Neural progenitor cell (in vitro differentiated cells): ENCODE measurements around the gene STON2. TPM values are rescaled to one million over a fixed set of nuclear protein-coding genes. Genes with fewer than 3 reads are reported as not detected.

Experiments used
- DNase-seq: peaks from one replicate; pipeline ENCODE4 v3.0.0-alpha.2; 2016; ENCODE audit warnings: low spot score
- H2AFZ ChIP-seq: fragments of 200-600 bp; sonication (generic); replicated peaks from 2 replicates; pipeline ENCODE4 v1.6.1; 2016; ENCODE audit warnings: antibody characterized with exemption
- H3F3A ChIP-seq: fragments of 200-600 bp; sonication (generic); 2 replicates; pipeline ENCODE4 v1.6.1; 2016; ENCODE audit warnings: antibody characterized with exemption, low read depth
- H3K27ac ChIP-seq: fragments of 200-600 bp; sonication (generic); 2 replicates; pipeline ENCODE4 v1.5.1; 2016; ENCODE audit warnings: mild to moderate bottlenecking
- H3K27me3 ChIP-seq: fragments of 200-600 bp; sonication (generic); 2 replicates; pipeline ENCODE4 v1.6.1; 2016; ENCODE audit warnings: mild to moderate bottlenecking, moderate library complexity
- H3K36me3 ChIP-seq: fragments of 200-600 bp; sonication (generic); 2 replicates; pipeline ENCODE4 v1.5.1; 2016
- H3K4me1 ChIP-seq: fragments of 200-600 bp; sonication (generic); 2 replicates; pipeline ENCODE4 v1.6.1; 2016; ENCODE audit warnings: mixed run types
- H3K4me2 ChIP-seq: fragments of 200-600 bp; sonication (generic); 2 replicates; pipeline ENCODE4 v1.6.1; 2016
- H3K4me3 ChIP-seq: fragments of 200-600 bp; sonication (generic); 2 replicates; pipeline ENCODE4 v1.5.1; 2016
- H3K79me2 ChIP-seq: fragments of 200-600 bp; sonication (generic); 2 replicates; pipeline ENCODE4 v1.6.1; 2016; ENCODE audit warnings: low read depth
- H3K9ac ChIP-seq: fragments of 200-600 bp; sonication (generic); 2 replicates; pipeline ENCODE4 v1.6.1; 2016
- H3K9me3 ChIP-seq: fragments of 200-600 bp; sonication (generic); 2 replicates; pipeline ENCODE4 v1.5.1; 2016; ENCODE audit warnings: low read depth
- H4K20me1 ChIP-seq: fragments of 200-600 bp; sonication (generic); 2 replicates; pipeline ENCODE4 v1.6.1; 2016; ENCODE audit warnings: low read depth
- H3K27ac Mint-ChIP-seq: 3 replicates; pipeline ENCODE4 v1.8.0; 2021; ENCODE audit warnings: mixed read lengths
- H3K27me3 Mint-ChIP-seq: 2 replicates; pipeline ENCODE4 v1.8.0; 2022; ENCODE audit warnings: low read depth, mild to moderate bottlenecking, inconsistent platforms, moderate library complexity, mixed read lengths; ENCODE audit not compliant: insufficient read depth
- H3K36me3 Mint-ChIP-seq: 3 replicates; pipeline ENCODE4 v1.8.0; 2021; ENCODE audit warnings: mixed read lengths
- H3K4me1 Mint-ChIP-seq: 3 replicates; pipeline ENCODE4 v1.8.0; 2021; ENCODE audit warnings: mixed read lengths
- H3K4me3 Mint-ChIP-seq: 3 replicates; pipeline ENCODE4 v1.8.0; 2021; ENCODE audit warnings: mild to moderate bottlenecking, moderate library complexity, mixed read lengths
- H3K9me3 Mint-ChIP-seq: 3 replicates; pipeline ENCODE4 v1.8.0; 2020; ENCODE audit warnings: mixed read lengths
- CTCF ChIP-seq: fragments of 200-600 bp; sonication (generic); IDR thresholded peaks from 2 replicates; pipeline ENCODE4 v1.5.1; 2017; ENCODE audit warnings: antibody characterized with exemption, mild to moderate bottlenecking
- EZH2 ChIP-seq: fragments of 200-600 bp; sonication (generic); IDR thresholded peaks from 2 replicates; pipeline ENCODE4 v1.6.1; 2017; ENCODE audit warnings: antibody characterized with exemption, mild to moderate bottlenecking, moderate library complexity
- EZH2phosphoT487 ChIP-seq: fragments of 200-600 bp; sonication (generic); IDR thresholded peaks from 2 replicates; pipeline ENCODE4 v1.6.1; 2017; ENCODE audit warnings: antibody characterized with exemption
- total RNA-seq: library from RNA; depleted of rRNA; stranded (reverse); fragments of >200 nt; gene quantifications from 2 replicates; pipeline ENCODE4 v1.2.3, GENCODE V29; 2015; ENCODE audit warnings: low replicate concordance

Gene STON2
- total RNA-seq, 1 donor from 2014 or later: 31.1 TPM

- peaks cover 1% of the 10 kb centered on the region for H3K9me3 Mint-ChIP-seq
- Histone ChIP-seq H3K79me2 (no peaks in the 10 kb centered on the region), H3F3A (peaks cover 4% of the 10 kb centered on the region), H3K27ac (no peak overlapping the region), H3K9me3 (no peaks in the 10 kb centered on the region), H3K4me2 (no peak overlapping the region), H4K20me1 (no peaks in the 10 kb centered on the region), H3K27me3 (no peaks in the 10 kb centered on the region), H3K9ac (no peak overlapping the region), H2AFZ (no peak overlapping the region), H3K4me3 (no peak overlapping the region), H3K36me3 (no peaks in the 10 kb centered on the region), H3K4me1 (peaks cover 6% of the 10 kb centered on the region)
- no peak for TF ChIP-seq EZH2
- TF ChIP-seq CTCF: no peak
- TF ChIP-seq EZH2phosphoT487: no peak
- DNase-seq: no peak
- no peak overlapping the region for H3K4me3 Mint-ChIP-seq
- peaks cover 41% of the 10 kb centered on the region for H3K36me3 Mint-ChIP-seq
- H3K27ac Mint-ChIP-seq: no peak overlapping the region
- no peaks in the 10 kb centered on the region for H3K4me1 Mint-ChIP-seq
- H3K27me3 Mint-ChIP-seq: no peaks in the 10 kb centered on the region
Observed at GRCh38 chr14:81392052-81392451, 8.1 kb downstream of the STON2 start.

- Mint-ChIP-seq H3K4me3 (no peak overlapping the region), H3K4me1 (peaks cover 8% of the 10 kb centered on the region), H3K27ac (no peak overlapping the region), H3K9me3 (peaks cover 1% of the 10 kb centered on the region), H3K36me3 (peaks cover 31% of the 10 kb centered on the region), H3K27me3 (no peaks in the 10 kb centered on the region)
- H3K4me1 ChIP-seq: peaks cover 18% of the 10 kb centered on the region
- H3K27me3 ChIP-seq: no peaks in the 10 kb centered on the region
- no peak overlapping the region for H3K4me3 ChIP-seq
- H3K9me3 ChIP-seq: no peaks in the 10 kb centered on the region
- no peaks in the 10 kb centered on the region for H4K20me1 ChIP-seq
- no peak overlapping the region for H3K27ac ChIP-seq
- no peak overlapping the region for H2AFZ ChIP-seq
- H3F3A ChIP-seq: peaks cover 16% of the 10 kb centered on the region
- no peak overlapping the region for H3K4me2 ChIP-seq
- DNase-seq: no peak
- H3K79me2 ChIP-seq: no peaks in the 10 kb centered on the region
- H3K9ac ChIP-seq: no peak overlapping the region
- no peak for TF ChIP-seq CTCF
- no peak for TF ChIP-seq EZH2
- H3K36me3 ChIP-seq: no peaks in the 10 kb centered on the region
Observed at GRCh38 chr14:81390696-81391095, 9.4 kb downstream of the STON2 start.

- H3K4me3 ChIP-seq: no peak overlapping the region
- no peaks in the 10 kb centered on the region for H3K36me3 ChIP-seq
- H3K4me2 ChIP-seq: no peak overlapping the region
- H3K79me2 ChIP-seq: no peaks in the 10 kb centered on the region
- H3K4me1 ChIP-seq: peaks cover 30% of the 10 kb centered on the region
- H2AFZ ChIP-seq: no peak overlapping the region
- peak; percentile 11 for DNase-seq
- TF ChIP-seq EZH2phosphoT487: no peak
- TF ChIP-seq EZH2: no peak
- TF ChIP-seq CTCF: no peak
- peaks cover 18% of the 10 kb centered on the region for H3F3A ChIP-seq
- H3K27me3 ChIP-seq: no peaks in the 10 kb centered on the region
- H3K36me3 Mint-ChIP-seq: peaks cover 22% of the 10 kb centered on the region
- H3K27ac Mint-ChIP-seq: no peak overlapping the region
- peaks cover 1% of the 10 kb centered on the region for H3K9me3 Mint-ChIP-seq
- H3K4me1 Mint-ChIP-seq: peaks cover 24% of the 10 kb centered on the region
- H3K9me3 ChIP-seq: no peaks in the 10 kb centered on the region
- no peak overlapping the region for H3K27ac ChIP-seq
- no peaks in the 10 kb centered on the region for H3K27me3 Mint-ChIP-seq
- H3K4me3 Mint-ChIP-seq: no peak overlapping the region
- H3K9ac ChIP-seq: no peak overlapping the region
- no peaks in the 10 kb centered on the region for H4K20me1 ChIP-seq
Observed at GRCh38 chr14:81388336-81388735, 11.8 kb downstream of the STON2 start.
